ENCODE results near the gene CLIC5.
A peak's percentile ranks its signal among the peaks of the same experiment; 100 is the strongest.

Gene CLIC5

GRCh38 chr6:46015119-46015968 lies at the start of gene CLIC5:
Gene CLIC5 (minus strand): TSS chr6:46015860. CDS start chr6:46015542, 318 bp downstream.
- peak; percentile 71 for DNase-seq

GRCh38 chr6:46062991-46063390 lies 47.3 kb upstream of the CLIC5 start:
- DNase-seq, result no peak

GRCh38 chr6:46062312-46062711 lies 46.7 kb upstream of the CLIC5 start:
- DNase-seq, result no peak

- DNase-seq, result no peak
Observed at GRCh38 chr6:46061497-46061896, 45.8 kb upstream of the CLIC5 start.

GRCh38 chr6:46059608-46060007 lies 43.9 kb upstream of the CLIC5 start:
- no peak for DNase-seq

- no peak for DNase-seq
Observed at GRCh38 chr6:46058951-46059350, 43.3 kb upstream of the CLIC5 start.

- DNase-seq, result no peak
Observed at GRCh38 chr6:46057792-46058191, 42.1 kb upstream of the CLIC5 start.

GRCh38 chr6:46056906-46057529 lies 41.4 kb upstream of the CLIC5 start:
- DNase-seq, result no peak

GRCh38 chr6:46054516-46054915 lies 38.9 kb upstream of the CLIC5 start:
- no peak for DNase-seq

- no peak for DNase-seq
Observed at GRCh38 chr6:46053039-46053933, 37.6 kb upstream of the CLIC5 start.

GRCh38 chr6:46052479-46052878 lies 36.8 kb upstream of the CLIC5 start:
- no peak for DNase-seq

GRCh38 chr6:46051962-46052361 lies 36.3 kb upstream of the CLIC5 start:
- DNase-seq, result no peak

GRCh38 chr6:46050845-46051405 lies 35.3 kb upstream of the CLIC5 start:
- no peak for DNase-seq

GRCh38 chr6:46048646-46049297 lies 33.1 kb upstream of the CLIC5 start:
- no peak for DNase-seq

GRCh38 chr6:46046558-46047174 lies 31.0 kb upstream of the CLIC5 start:
- no peak for DNase-seq

GRCh38 chr6:46044881-46045617 lies 29.4 kb upstream of the CLIC5 start:
- DNase-seq, result no peak

- no peak for DNase-seq
Observed at GRCh38 chr6:46042355-46042999, 26.8 kb upstream of the CLIC5 start.

- no peak for DNase-seq
Observed at GRCh38 chr6:46040288-46040687, 24.6 kb upstream of the CLIC5 start.

- DNase-seq, result no peak
Observed at GRCh38 chr6:46039646-46040045, 24.0 kb upstream of the CLIC5 start.

- DNase-seq, result no peak
Observed at GRCh38 chr6:46036911-46037310, 21.3 kb upstream of the CLIC5 start.

GRCh38 chr6:46035242-46035641 lies 19.6 kb upstream of the CLIC5 start:
- DNase-seq, result no peak

Measured in activated CD8-positive, alpha-beta memory T cell treated with anti-CD3 and anti-CD28 coated beads for 24 hours (primary cell).